Neural progenitor cell (in vitro differentiated cells): ENCODE measurements around the gene GUCA1A.

ENCODE experiments used
- CTCF ChIP-seq: fragments of 200-600 bp; sonication (generic); IDR thresholded peaks from 2 replicates; pipeline ENCODE4 v1.5.1; 2017; ENCODE audit warnings: antibody characterized with exemption, mild to moderate bottlenecking
- EZH2 ChIP-seq: fragments of 200-600 bp; sonication (generic); IDR thresholded peaks from 2 replicates; pipeline ENCODE4 v1.6.1; 2017; ENCODE audit warnings: antibody characterized with exemption, mild to moderate bottlenecking, moderate library complexity
- EZH2phosphoT487 ChIP-seq: fragments of 200-600 bp; sonication (generic); IDR thresholded peaks from 2 replicates; pipeline ENCODE4 v1.6.1; 2017; ENCODE audit warnings: antibody characterized with exemption

GRCh38 chr6:42123379-42124103 lies 49.6 kb upstream of the GUCA1A start:
- TF ChIP-seq CTCF (no peak), EZH2 (no peak), EZH2phosphoT487 (no peak)
